Choroid plexus epithelial cell (primary cell): Measurements from ENCODE around the gene SLC2A8.

Source experiments
- DNase-seq: peaks from one replicate; pipeline ENCODE4 v3.0.0-alpha.2; 2010; ENCODE audit warnings: low read depth
- H3K4me3 ChIP-seq: 2 replicates; pipeline ENCODE4 v1.5.1; 2011; ENCODE audit warnings: low read depth, mild to moderate bottlenecking, control low read depth, low read length, moderate library complexity
- CTCF ChIP-seq: conservative IDR thresholded peaks from 2 replicates; pipeline ENCODE4 v1.5.1; 2011; ENCODE audit warnings: low read depth, mild to moderate bottlenecking, control low read depth, inconsistent platforms, low read length, moderate library complexity

SLC2A8 gene

GRCh38 chr9:127388856-127389238, 8.1 kb upstream of the SLC2A8 start:
- no peak for DNase-seq
- no peak overlapping the region for H3K4me3 ChIP-seq
- no peak for TF ChIP-seq CTCF

GRCh38 chr9:127389381-127390247, 7.4 kb upstream of the SLC2A8 start:
- no peak for TF ChIP-seq CTCF
- no peak for DNase-seq
- H3K4me3 ChIP-seq = no peak overlapping the region

GRCh38 chr9:127390248-127390545, 6.8 kb upstream of the SLC2A8 start:
- no peak overlapping the region for H3K4me3 ChIP-seq
- no peak for DNase-seq
- TF ChIP-seq CTCF = no peak

GRCh38 chr9:127390563-127390962, 6.4 kb upstream of the SLC2A8 start:
- H3K4me3 ChIP-seq = no peak overlapping the region
- TF ChIP-seq CTCF = no peak
- no peak for DNase-seq

- no peak for DNase-seq
- H3K4me3 ChIP-seq = no peak overlapping the region
- no peak for TF ChIP-seq CTCF
Observed at GRCh38 chr9:127392166-127392565, 4.8 kb upstream of the SLC2A8 start.

- DNase-seq = no peak
- no peak for TF ChIP-seq CTCF
- no peak overlapping the region for H3K4me3 ChIP-seq
Observed at GRCh38 chr9:127392976-127393375, 4.0 kb upstream of the SLC2A8 start.

- TF ChIP-seq CTCF = peak; percentile 58
- peak; percentile 68 for DNase-seq
- H3K4me3 ChIP-seq = no peak overlapping the region
Observed at GRCh38 chr9:127393645-127394044, 3.3 kb upstream of the SLC2A8 start.
